GM19395 (cell line): ENCODE measurements around the gene EML4.
"Not testable (repeated sequence)": the region's sequence is repeated elsewhere in the genome, so short reads cannot be mapped to it uniquely, and the experiment has no call there.

Source experiments
- ATAC-seq: cut with Tn5 transposase; IDR thresholded peaks from one replicate; pipeline ENCODE4 v1.9.1; 2021; ENCODE audit warnings: mild to moderate bottlenecking, moderate library complexity; ENCODE audit not compliant: unreplicated experiment

EML4 gene

DNA sequence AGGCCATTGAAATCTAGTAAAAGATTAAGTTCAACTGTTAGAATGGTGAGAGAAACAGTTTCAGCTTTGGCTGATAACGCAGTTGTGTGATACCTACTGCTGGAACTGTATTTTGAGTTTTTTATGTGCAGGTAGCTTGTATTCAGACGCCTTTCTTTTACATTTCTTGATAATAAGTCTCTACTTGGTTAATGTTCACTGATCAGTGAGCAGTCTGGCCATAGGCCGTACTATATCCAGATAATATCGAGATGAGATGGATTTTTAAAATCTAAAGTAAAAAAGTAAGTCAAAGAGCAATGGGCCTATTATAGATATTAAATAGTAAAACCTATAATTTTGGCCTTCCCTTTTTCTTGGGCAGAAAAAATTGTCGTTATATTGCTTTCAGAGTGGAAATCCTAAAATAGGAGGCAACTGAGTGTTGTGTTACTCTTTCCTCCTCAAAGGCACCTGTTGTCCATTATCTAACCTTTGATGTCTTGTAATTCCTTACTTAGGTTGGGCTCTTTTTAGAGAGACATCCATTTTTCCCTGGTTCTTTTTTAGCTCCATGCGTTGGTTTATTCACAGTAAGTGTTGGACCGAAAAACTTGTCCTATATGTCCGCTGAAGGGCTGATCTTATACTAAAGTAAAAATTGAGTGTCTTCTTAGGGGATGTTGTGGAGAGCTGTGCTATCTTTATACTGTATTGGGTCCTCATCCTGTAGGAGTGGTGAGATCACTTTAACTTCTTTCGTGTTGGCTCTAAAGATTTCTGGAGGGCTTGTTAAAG lies 1.7 kb downstream of the EML4 start:
- ATAC-seq: no peak

DNA sequence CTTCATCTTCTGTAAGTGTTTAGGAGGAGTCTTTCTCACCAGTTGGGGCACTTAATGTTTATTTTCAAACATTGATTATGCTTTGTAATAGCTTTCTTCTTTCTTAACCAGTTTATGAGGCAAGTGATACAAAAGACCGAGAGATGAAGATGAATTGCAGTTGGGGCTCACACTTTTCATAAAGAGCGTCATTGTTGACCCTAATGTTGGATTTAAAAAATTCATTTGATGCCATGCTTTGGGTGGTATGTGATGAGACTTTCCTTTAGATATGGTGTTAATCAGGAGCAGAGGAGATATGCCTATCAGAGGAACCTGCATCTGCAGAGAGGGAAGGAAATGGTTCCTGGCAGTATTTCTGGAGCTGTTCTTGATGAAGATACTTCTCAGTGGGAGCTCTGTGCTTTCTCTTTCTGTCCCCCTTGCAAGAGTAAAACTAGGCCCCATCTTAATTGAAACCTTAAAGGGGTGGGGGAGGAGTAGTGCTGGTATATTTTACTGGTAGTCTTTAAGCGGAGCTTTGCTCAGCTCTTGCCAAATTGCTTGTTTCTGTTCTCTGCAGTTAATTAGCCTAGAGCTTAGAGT lies 2.3 kb downstream of the EML4 start:
- ATAC-seq: peak; percentile 39

DNA sequence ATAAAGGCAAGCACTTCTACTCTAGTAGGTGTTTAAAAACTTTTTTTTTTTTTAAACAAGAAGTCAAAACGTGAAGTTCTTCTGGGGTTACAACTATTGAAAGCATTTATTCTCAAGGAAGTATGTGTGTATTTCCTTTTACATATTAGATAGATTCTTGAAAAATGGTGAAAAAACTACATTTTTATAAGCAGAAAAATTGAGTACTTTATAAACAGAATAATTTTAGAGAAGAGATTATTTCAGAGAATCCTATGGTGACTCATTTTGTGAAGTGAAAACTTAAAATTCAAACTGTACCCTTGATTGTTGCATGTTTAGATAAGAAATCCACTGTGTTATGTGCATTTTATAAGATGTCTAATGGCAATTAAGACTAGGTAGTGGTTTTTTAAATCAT lies 2.9 kb downstream of the EML4 start:
- ATAC-seq: no peak

DNA sequence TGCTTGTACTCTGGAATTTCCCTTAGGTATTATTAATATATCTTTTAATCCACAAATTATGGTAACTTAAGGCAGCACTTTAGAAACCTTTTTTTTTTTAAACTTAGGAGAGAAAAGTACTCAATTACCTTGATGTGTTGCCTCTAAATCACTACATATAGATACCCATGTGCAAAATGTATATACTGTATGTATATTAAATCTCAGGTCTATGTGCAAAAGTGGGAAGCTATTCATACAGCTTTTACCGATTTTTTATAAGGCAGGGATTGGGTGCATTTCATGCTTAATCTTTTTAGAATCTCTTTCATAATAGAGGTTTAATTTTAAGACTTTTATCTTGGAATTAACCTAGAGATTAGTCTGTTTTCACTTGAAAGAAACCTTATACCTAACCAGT lies 3.4 kb downstream of the EML4 start:
- no peak for ATAC-seq

DNA sequence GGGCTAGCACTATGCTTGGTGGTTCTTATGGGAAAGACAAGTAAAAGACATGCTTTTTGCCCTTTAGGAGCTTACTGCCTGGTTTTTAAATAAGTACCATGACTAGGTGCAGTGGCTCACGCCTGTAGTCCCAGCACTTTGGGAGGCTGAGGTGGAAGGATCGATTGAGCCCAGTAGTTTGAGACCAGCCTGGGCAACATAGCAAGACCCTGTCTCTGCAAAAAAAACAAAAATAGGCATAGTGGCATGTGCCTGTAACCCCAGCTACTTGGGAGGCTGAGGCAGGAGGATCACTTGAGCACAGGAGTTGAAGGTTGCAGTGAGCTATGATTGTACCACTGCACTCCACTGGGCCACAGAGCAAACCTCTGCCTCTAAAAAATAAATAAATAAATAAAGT lies 4.3 kb downstream of the EML4 start:
- not testable (repeated sequence) for ATAC-seq

DNA sequence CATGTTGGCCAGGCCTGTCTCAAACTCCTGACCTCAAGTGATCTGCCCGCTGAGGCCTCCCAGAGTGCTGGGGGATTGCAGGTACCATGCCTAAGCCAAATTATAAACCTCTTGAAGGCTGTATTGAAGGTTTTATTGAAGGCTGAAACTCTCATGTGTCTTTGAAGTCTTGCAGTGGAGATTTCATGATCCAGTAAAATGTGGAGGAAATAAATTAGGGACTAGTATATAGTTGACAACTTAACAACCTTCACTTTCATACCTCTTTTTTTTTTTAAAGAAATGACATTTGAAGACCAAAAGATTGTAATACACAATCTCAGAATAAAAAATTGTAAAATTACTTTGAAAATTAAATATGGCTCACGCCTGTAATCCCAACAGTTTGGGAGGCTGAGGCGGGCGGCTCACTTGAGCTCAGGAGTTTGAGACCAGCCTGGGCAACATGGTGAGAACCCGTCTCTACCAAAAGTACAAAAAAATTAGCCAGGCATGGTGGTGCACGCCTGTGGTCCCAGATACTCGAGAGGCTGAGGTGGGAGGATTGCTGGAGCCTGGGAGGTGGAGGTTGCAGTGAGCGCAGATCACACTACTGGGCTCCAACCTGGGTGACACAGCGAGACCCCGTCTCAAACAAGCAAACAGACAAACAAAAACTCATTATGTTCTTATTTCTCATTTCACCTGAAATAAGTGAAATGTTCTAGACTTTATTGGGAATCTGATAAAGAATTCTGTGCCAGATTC lies 8.0 kb downstream of the EML4 start:
- no peak for ATAC-seq

DNA sequence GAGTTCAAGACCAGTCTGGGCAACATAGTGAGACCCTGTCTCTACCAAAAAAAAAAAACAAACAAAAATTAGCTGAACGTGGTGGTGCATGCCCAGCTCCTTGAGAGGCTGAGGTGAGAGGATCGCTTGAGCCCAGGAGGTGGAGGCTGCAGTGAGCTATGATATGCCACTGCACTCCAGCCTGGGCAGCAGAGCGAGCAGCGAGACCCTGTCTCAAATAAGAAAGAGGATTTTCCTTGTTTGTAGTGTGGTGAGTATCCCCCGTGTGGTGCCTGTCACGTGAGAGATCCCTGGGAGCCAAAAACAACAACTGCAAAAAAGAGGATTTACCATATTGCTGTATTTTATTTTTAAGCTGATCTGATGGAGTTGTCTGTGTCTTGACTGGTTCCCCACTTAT lies 9.2 kb downstream of the EML4 start:
- ATAC-seq: no peak

DNA sequence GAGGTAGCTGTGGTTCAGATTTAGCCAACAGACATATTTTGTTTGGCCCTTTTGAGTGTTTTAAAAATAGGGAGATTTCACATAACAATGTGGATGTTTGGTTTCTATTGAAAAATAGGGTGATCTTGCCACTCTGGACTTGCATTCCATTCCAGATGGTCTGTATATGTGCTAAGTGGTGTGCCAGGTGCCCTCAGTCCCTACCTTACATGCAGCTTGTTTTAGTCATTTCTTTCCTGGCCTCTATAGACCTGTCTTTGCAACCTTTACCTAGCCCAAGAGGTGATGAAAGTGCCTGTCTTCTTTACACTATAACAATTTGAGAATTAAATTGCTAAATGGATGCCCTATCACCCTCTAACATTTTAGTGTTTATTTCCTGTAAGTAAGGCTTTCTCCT lies 11.1 kb downstream of the EML4 start:
- no peak for ATAC-seq

DNA sequence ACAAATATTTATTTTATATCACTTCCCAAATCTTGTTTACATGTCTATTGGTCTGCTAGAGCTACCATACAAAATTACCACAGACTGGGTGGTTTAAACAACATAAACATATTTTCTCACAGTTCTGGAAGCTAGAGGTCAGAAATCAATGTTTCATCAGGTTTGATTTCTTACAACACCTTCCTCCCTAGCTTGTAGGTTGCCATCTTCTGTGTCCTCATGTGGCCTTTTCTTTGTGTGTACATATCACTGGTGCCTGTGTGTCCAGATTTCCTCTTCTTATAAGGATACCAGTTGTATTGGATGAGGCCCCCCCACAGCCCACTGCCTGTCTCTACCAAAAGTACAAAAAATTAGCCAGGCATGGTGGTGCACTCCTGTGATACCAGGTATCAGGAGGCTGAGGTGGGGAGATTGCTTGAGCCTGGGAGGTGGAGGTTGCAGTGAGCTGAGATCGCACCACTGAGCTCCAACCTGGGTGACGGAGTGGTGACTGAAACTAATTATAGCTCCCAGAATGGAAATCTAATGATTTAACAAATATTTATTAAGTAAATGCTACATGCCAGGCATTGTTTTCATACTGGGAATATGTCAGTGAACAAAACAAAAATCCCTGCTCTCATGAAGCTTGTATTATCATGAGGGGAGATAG lies 13.6 kb downstream of the EML4 start:
- ATAC-seq: no peak

DNA sequence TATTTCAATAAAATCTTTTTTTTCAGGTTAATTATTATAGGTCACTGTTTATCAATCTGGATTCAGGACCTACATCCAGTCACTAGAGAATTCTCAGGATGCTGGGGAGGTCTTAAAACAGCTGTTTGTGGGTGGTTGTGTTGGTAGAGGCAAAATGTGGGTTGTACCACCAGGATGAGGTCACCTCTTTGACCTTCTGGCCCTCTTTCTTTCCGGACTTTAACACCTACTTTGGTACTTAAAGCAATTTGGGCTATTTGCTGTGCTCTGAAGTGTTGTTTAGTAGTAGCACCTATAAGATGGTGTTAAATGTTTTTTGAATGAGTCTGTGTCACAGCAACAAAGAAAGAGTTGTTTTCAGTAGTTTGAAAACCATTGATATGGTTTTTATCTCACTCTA lies 14.6 kb downstream of the EML4 start:
- no peak for ATAC-seq

DNA sequence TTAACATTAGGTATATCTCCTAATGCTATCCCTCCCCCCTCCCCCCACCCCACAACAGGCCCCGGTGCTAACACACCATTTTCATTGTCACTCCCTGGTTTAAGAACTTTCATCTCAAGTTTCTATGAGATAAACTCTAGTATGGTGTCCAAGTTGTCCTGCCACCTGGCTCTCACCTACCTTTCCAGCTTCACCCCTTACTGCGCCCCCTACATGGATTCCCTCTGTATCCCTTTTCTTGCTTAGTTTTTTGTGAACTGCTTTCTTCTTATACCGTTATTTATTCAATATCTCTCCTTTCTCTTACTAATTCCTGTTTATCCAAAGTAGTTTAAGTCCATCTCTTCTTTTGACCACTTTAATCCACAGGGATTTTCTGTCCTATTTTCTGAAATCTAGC lies 15.2 kb downstream of the EML4 start:
- ATAC-seq: no peak

DNA sequence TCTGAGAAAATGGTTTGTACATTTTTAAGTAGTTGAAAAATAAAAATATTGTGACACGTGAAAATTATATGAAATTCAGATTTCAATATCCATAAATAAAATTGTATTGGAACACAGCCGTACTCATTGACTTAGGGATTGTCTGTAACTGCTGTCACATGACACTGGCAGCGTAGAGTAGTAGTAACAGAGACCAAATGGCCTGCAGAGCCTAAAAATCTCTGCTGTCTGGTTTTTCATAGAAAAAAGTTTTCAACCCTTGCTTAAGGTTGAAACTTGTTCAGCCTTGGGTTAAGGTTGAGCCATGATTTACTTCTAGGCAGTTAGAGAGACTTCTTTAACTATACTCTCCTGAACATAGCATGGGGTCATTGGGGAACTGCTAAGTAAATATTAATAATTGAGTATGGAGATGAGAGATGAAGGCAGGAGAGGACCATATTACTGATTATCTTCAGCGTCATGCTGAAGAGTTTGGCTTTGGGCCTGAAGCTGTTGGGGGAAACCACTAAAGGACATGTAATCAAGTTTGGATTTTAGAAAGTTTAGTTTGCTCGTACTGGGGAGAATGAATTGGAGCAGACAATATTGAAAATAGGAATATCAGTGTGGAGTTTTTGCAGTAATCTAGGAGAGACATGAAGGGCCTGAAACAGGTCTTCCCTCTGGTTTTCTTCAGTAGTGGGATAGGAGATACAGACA lies 16.2 kb downstream of the EML4 start:
- ATAC-seq: no peak

DNA sequence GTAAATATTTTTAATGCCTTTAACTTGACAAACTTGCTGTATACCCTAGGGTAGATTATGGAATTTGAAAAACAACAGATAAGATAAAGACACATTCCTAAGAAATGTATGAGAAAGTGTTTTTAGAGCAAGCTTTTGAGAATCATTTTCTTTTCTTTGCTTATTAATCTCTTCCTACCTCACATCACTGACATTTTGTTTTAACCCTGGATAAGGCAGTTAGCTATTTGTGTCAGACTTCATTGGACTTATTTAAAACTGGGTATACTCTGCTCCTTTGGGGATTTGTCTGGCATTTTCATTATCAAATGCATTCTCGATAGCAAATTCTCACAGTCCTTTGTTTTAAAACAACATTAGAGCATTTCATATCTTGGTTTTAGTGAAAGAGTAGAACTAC lies 17.2 kb downstream of the EML4 start:
- no peak for ATAC-seq

DNA sequence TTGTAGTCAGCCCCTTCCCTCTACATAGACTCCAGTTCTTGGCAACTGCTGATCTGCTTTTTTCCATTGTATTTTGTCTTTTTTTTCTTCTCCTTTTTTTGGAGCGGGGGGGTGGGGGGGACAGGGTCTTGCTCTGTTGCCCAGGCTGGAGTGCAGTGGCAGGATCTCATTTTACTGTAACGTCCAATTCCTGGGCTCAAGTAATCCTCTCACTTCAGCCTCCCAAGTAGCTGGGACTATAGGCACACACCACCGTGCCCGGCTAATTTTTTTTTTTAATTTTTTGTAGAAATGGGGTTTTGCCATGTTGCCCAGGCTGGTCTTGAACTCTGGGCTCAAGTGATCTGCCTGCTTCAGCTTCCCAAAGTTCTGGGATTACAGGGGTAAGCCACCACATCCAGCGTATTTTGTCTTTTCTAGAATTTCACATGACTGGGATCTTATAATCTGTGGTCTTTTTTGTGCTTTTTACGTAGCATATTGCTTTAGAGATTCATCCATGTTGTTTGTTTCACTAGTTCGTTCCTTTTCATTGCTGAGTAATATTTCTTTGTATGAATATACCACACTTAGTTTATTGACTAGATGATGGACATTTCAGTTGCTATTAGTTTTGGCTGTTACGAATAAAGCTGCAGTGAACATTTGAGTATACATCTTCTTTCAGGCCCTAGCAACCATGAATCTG lies 17.9 kb downstream of the EML4 start:
- no peak for ATAC-seq

DNA sequence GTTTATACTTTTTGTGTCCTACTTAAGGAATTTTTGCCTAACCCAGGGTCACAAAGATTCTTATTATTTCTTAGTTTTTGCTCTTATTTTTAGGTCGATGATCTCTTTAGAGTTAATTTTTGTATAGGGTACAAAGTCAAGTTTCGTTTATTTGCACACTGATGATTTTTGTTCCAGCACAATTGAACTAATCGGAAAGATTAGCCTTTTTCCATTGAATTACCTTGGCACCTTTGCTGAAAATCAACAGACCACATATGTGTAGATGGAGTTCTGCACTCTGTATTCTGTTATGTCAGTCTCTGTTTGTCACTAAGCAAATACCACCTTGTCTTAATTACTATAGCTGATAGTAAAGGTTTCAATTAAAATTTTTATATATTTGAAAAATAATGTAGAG lies 18.7 kb downstream of the EML4 start:
- no peak for ATAC-seq

DNA sequence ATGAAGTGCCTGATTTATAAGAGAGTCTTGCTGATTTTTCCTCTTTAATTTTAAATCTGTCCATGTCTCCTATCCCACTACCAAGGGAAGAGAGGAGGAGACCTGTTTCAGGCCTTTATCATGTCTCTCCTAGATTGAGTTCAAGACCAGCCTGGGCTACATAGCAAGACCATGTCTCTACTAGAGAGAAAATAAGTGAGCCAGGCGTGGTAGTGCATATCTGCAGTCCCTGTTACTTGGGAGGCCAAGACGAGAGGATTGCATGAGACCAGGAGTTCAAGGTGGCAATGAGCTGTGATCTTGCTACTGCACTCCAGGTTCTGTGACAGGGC lies 20.0 kb downstream of the EML4 start:
- no peak for ATAC-seq

DNA sequence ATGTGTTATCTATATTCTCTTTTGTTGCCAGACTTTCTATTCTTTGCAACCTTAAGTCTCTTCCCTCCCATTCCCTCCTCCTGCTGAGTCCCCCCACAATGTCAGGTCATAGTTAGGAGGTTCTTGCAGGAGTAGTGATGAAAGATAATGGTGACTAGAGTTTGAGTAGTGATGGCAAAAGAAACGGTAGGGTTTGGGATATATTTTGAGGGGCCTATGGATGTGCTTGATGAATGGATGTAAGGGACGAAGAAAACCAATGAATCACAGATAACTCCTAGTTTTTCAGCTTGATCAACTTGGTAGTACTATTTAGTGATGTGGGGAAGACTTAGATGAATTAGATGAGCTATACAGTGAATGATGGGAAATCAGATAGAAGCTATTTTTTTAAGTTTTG lies 21.0 kb downstream of the EML4 start:
- no peak for ATAC-seq

DNA sequence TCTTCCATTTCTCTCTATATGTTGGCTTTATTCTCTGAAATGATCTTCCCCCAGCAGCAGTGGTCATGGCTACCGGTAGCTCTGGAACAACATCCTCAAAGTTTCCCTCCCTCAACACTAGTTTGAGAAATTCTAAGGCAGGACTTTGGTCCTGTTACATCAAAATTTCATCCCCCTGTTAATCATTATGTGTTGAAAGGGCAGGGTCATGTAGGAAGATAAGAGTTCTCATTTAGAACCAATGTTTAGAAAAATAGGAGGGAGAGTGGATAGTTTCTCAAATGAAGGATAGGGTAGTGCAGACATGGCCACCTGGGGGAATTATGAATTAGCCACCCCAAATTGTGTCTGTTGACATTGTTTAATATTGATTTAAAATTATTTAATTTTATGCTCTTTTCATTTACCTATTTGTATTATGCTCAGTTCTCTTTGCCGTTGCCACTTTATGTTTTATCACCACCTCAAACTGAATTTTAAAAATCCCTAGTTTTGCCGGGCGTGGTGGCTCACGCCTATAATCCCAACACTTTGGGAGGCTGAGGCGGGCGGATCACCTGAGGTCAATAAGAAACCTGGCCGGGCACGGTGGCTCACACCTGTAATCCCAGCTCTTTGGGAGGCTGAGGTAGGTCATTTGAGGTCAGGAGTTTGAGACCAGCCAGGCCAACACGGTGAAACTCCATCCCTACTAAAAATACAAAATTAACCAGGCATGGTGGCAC lies 22.3 kb downstream of the EML4 start:
- ATAC-seq: no peak

DNA sequence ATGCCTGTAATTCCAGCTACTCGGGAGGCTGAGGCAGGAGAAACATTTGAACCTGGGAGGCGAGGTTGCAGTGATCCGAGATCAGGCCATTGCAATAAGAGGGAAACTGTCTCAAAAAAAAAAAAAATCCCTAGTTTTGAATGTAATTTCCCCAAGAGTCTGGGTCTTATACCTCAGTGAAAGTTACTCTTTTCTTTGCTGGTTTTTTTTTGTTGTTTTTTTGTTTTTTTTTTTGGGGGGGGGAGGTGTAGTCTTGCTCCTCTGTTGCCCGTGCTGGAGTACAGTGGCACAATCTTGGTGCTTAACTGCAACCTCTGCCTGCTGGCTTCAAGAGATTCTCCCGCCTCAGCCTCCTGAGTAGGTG lies 22.8 kb downstream of the EML4 start:
- no peak for ATAC-seq
